Thoracic aorta (tissue), 2 donors: ENCODE data around the gene HLF. TPM values are rescaled to one million over a fixed set of nuclear protein-coding genes. Genes with fewer than 3 reads are reported as not detected.

Experiments used
- ATAC-seq: fragments of 150-250 bp; one replicate; pipeline ENCODE4 v1.8.0; 2017; ENCODE audit warnings: low read depth; ENCODE audit not compliant: insufficient number of reproducible peaks, low FRiP score
- DNase-seq: peaks from one replicate; pipeline ENCODE4 v3.0.0-alpha.2; 2020; ENCODE audit warnings: low spot score
- H3K27ac ChIP-seq, 2 donors: fragments of 200-600 bp; sonication (generic); 1 replicate in 1 of 2; 2 replicates in 1 of 2; pipeline ENCODE4 v1.5.1; 2016; ENCODE audit warnings: mild to moderate bottlenecking in 2 of 2, moderate library complexity in 2 of 2
- H3K27me3 ChIP-seq: fragments of 200-600 bp; sonication (generic); replicated peaks from 2 replicates; pipeline ENCODE4 v1.6.0; 2016; ENCODE audit warnings: mild to moderate bottlenecking; ENCODE audit not compliant: insufficient read depth
- H3K36me3 ChIP-seq: fragments of 200-600 bp; sonication (generic); one replicate; pipeline ENCODE4 v1.5.1; 2016
- H3K4me1 ChIP-seq, 2 donors: fragments of 200-600 bp; sonication (generic); 1 replicate in 1 of 2; 2 replicates in 1 of 2; pipeline versions ENCODE4 v1.5.1 to v1.6.0; 2016; ENCODE audit warnings: low read depth in 2 of 2, mild to moderate bottlenecking in 1 of 2; ENCODE audit not compliant: control insufficient read depth in 1 of 2
- H3K4me3 ChIP-seq: fragments of 200-600 bp; sonication (generic); 2 replicates; pipeline ENCODE4 v1.5.1; 2016; ENCODE audit warnings: mild to moderate bottlenecking
- H3K9me3 ChIP-seq: fragments of 200-600 bp; sonication (generic); 2 replicates; pipeline ENCODE4 v1.5.1; 2016
- CTCF ChIP-seq: fragments of 200-600 bp; sonication (generic); IDR thresholded peaks from one replicate; pipeline ENCODE4 v1.5.1; 2019; ENCODE audit warnings: antibody characterized with exemption
- total RNA-seq, 2 donors: library from RNA; depleted of rRNA; stranded (reverse); fragments of >200 nt; gene quantifications; one replicate each; pipeline versions ENCODE4 v1.1.0 to v1.2.3, GENCODE V29; 2016

HLF gene
- total RNA-seq, 2 donors from 2014 or later, result 10.2 to 12.5 TPM

GRCh38 chr17:55289978-55290377 is 25.2 kb downstream of the HLF start:
- DNase-seq, result no peak
- TF ChIP-seq CTCF, result no peak
- Histone ChIP-seq H3K27me3 (no peaks in the 10 kb centered on the region), H3K4me3 (no peak overlapping the region), H3K36me3 (no peaks in the 10 kb centered on the region), H3K4me1 (peaks cover 10 to 55% of the 10 kb centered on the region in 2 donors), H3K9me3 (no peaks in the 10 kb centered on the region), H3K27ac (no peak overlapping the region)
- ATAC-seq, result no peak

GRCh38 chr17:55290492-55291113 is 25.8 kb downstream of the HLF start:
- Histone ChIP-seq H3K9me3 (no peaks in the 10 kb centered on the region), H3K4me3 (no peak overlapping the region), H3K4me1 (peaks cover 9 to 55% of the 10 kb centered on the region in 2 donors), H3K27me3 (no peaks in the 10 kb centered on the region), H3K27ac (no peak overlapping the region), H3K36me3 (no peaks in the 10 kb centered on the region)
- DNase-seq (no peak), ATAC-seq (no peak)
- TF ChIP-seq CTCF, result no peak

GRCh38 chr17:55291114-55291507 is 26.4 kb downstream of the HLF start:
- no peaks in the 10 kb centered on the region for H3K27me3 ChIP-seq
- DNase-seq (no peak), ATAC-seq (no peak)
- TF ChIP-seq CTCF, result no peak
- H3K9me3 ChIP-seq, result no peaks in the 10 kb centered on the region
- H3K4me1 ChIP-seq, result peaks cover 6 to 55% of the 10 kb centered on the region in 2 donors
- no peak overlapping the region for H3K4me3 ChIP-seq
- no peaks in the 10 kb centered on the region for H3K36me3 ChIP-seq
- no peak overlapping the region for H3K27ac ChIP-seq

- H3K9me3 ChIP-seq, result no peaks in the 10 kb centered on the region
- peaks cover 4 to 48% of the 10 kb centered on the region in 2 donors for H3K4me1 ChIP-seq
- no peak overlapping the region for H3K27ac ChIP-seq
- TF ChIP-seq CTCF, result no peak
- no peak overlapping the region for H3K4me3 ChIP-seq
- H3K36me3 ChIP-seq, result no peaks in the 10 kb centered on the region
- no peak for DNase-seq
- no peak for ATAC-seq
- H3K27me3 ChIP-seq, result no peaks in the 10 kb centered on the region
Observed at GRCh38 chr17:55292094-55292493, 27.3 kb downstream of the HLF start.

GRCh38 chr17:55294042-55294751 is 29.4 kb downstream of the HLF start:
- peak overlapping the region; percentile 63 to 77 for H3K27ac ChIP-seq
- no peaks in the 10 kb centered on the region for H3K9me3 ChIP-seq
- no peaks in the 10 kb centered on the region for H3K36me3 ChIP-seq
- TF ChIP-seq CTCF, result no peak
- DNase-seq, result no peak
- H3K4me1 ChIP-seq, result peaks cover 4 to 33% of the 10 kb centered on the region in 2 donors
- no peak for ATAC-seq
- H3K27me3 ChIP-seq, result no peaks in the 10 kb centered on the region
- H3K4me3 ChIP-seq, result no peak overlapping the region
